ENCODE measurements around the gene DPPA3.
"Not testable (repeated sequence)": the region's sequence is repeated elsewhere in the genome, so short reads cannot be mapped to it uniquely, and the experiment has no call there.

GRCh38 chr12:7677432-7677888, 33.8 kb upstream of the DPPA3 start:
- not testable (repeated sequence) for TF ChIP-seq POLR2A (IDR thresholded peaks at IDR 0.05); POLR2AphosphoS5 (IDR thresholded peaks at IDR 0.05); EP300 (IDR thresholded peaks at IDR 0.05; ENCODE audit: low read depth)
- TF ChIP-seq CTCF (IDR thresholded peaks at IDR 0.05), result peak in 2 of 5 experiments; percentile 10 to 17
